Neural crest cell (in vitro differentiated cells): ENCODE results near the gene KRTAP10-6. TPM values are rescaled to one million over a fixed set of nuclear protein-coding genes. Genes with fewer than 3 reads are reported as not detected.
A peak's percentile ranks its signal among the peaks of the same experiment; 100 is the strongest.
"Not testable (repeated sequence)": the region's sequence is repeated elsewhere in the genome, so short reads cannot be mapped to it uniquely, and the experiment has no call there.

Source experiments
- DNase-seq: peaks from one replicate; pipeline ENCODE4 v3.0.0; 2021; ENCODE audit warnings: low read depth, mixed read lengths, low spot score
- H3K27ac Mint-ChIP-seq: one replicate; pipeline ENCODE4 v1.8.0; 2021; ENCODE audit warnings: mild to moderate bottlenecking, mixed read lengths; ENCODE audit not compliant: unreplicated experiment
- H3K27me3 Mint-ChIP-seq: 2 replicates; pipeline ENCODE4 v1.8.0; 2021; ENCODE audit warnings: low read depth, mild to moderate bottlenecking, mixed read lengths
- H3K36me3 Mint-ChIP-seq: 2 replicates; pipeline ENCODE4 v1.8.0; 2021; ENCODE audit warnings: low read depth, mild to moderate bottlenecking, mixed read lengths
- H3K4me1 Mint-ChIP-seq: 2 replicates; pipeline ENCODE4 v1.8.0; 2021; ENCODE audit warnings: mixed read lengths
- H3K4me3 Mint-ChIP-seq: one replicate; pipeline ENCODE4 v1.8.0; 2021; ENCODE audit warnings: mild to moderate bottlenecking, mixed read lengths
- H3K9me3 Mint-ChIP-seq: 2 replicates; pipeline ENCODE4 v1.8.0; 2021; ENCODE audit warnings: mixed read lengths
- CTCF ChIP-seq: fragments of 200-600 bp; sonication (generic); conservative IDR thresholded peaks from 2 replicates; pipeline ENCODE4 v1.5.0; 2021; ENCODE audit warnings: antibody characterized with exemption, mild to moderate bottlenecking
- long read RNA-seq: library from polyadenylated mRNA; unstranded; transcript quantifications from one replicate; pipeline ENCODE4 v2.0.0, GENCODE V29; 2020
- total RNA-seq: library from RNA; stranded (reverse); gene quantifications from 2 replicates; pipeline ENCODE4 v1.2.1, GENCODE V29; 2021

Gene KRTAP10-6
- not detected in 2 replicates for total RNA-seq
- long read RNA-seq: 0 reads

GRCh38 chr21:44592446-44593311, at the start of gene KRTAP10-6:
Gene KRTAP10-6 (minus strand): TSS chr21:44592505. CDS start chr21:44592484, 21 bp downstream.
- TF ChIP-seq CTCF: no peak
- H3K4me3 Mint-ChIP-seq: no peak within 1 kb of the TSS
- no peak within 1 kb of the TSS for H3K27ac Mint-ChIP-seq
- peaks cover 5% of the 10 kb centered on the region for H3K27me3 Mint-ChIP-seq
- H3K4me1 Mint-ChIP-seq: peaks cover 14% of the 10 kb centered on the region
- no peaks in the 10 kb centered on the region for H3K36me3 Mint-ChIP-seq
- H3K9me3 Mint-ChIP-seq: no peaks in the 10 kb centered on the region
- no peak for DNase-seq

- no peak overlapping the region for H3K27ac Mint-ChIP-seq
- peaks cover 10% of the 10 kb centered on the region for H3K4me1 Mint-ChIP-seq
- H3K9me3 Mint-ChIP-seq: peaks cover 31% of the 10 kb centered on the region
- H3K27me3 Mint-ChIP-seq: peaks cover 4% of the 10 kb centered on the region
- peaks cover 5% of the 10 kb centered on the region for H3K36me3 Mint-ChIP-seq
- no peak for DNase-seq
- no peak for TF ChIP-seq CTCF
- no peak overlapping the region for H3K4me3 Mint-ChIP-seq
Observed at GRCh38 chr21:44640761-44641160, 48.5 kb upstream of the KRTAP10-6 start.

- H3K27me3 Mint-ChIP-seq: peaks cover 7% of the 10 kb centered on the region
- H3K36me3 Mint-ChIP-seq: peaks cover 3% of the 10 kb centered on the region
- peaks cover 10% of the 10 kb centered on the region for H3K4me1 Mint-ChIP-seq
- no peak overlapping the region for H3K4me3 Mint-ChIP-seq
- H3K27ac Mint-ChIP-seq: no peak overlapping the region
- DNase-seq: no peak
- H3K9me3 Mint-ChIP-seq: peaks cover 24% of the 10 kb centered on the region
- no peak for TF ChIP-seq CTCF
Observed at GRCh38 chr21:44639331-44639655, 47.0 kb upstream of the KRTAP10-6 start.

GRCh38 chr21:44638506-44639330, 46.4 kb upstream of the KRTAP10-6 start:
- not testable (repeated sequence) for H3K4me1 Mint-ChIP-seq, H3K27ac Mint-ChIP-seq, H3K4me3 Mint-ChIP-seq, H3K36me3 Mint-ChIP-seq, DNase-seq
- Mint-ChIP-seq H3K9me3 (peaks cover 24% of the 10 kb centered on the region), H3K27me3 (peaks cover 10% of the 10 kb centered on the region)

- H3K36me3 Mint-ChIP-seq, DNase-seq, H3K4me3 Mint-ChIP-seq, H3K27ac Mint-ChIP-seq, H3K4me1 Mint-ChIP-seq: not testable (repeated sequence)
- peaks cover 17% of the 10 kb centered on the region for H3K9me3 Mint-ChIP-seq
- peaks cover 16% of the 10 kb centered on the region for H3K27me3 Mint-ChIP-seq
Observed at GRCh38 chr21:44637851-44638348, 45.6 kb upstream of the KRTAP10-6 start.

GRCh38 chr21:44637018-44637850, 44.9 kb upstream of the KRTAP10-6 start, which contains the start of gene KRTAP10-10:
Gene KRTAP10-10 (plus strand): TSS chr21:44637356. CDS start chr21:44637418, 62 bp downstream.
- H3K4me1 Mint-ChIP-seq: peaks cover 10% of the 10 kb centered on the region
- H3K9me3 Mint-ChIP-seq: peaks cover 15% of the 10 kb centered on the region
- peaks cover 2% of the 10 kb centered on the region for H3K36me3 Mint-ChIP-seq
- no peak for TF ChIP-seq CTCF
- H3K27ac Mint-ChIP-seq: peak within 1 kb of the TSS; percentile 59
- no peak within 1 kb of the TSS for H3K4me3 Mint-ChIP-seq
- no peak for DNase-seq
- peaks cover 16% of the 10 kb centered on the region for H3K27me3 Mint-ChIP-seq
